Fibroblast of mammary gland (primary cell): ENCODE results near the gene VSIG10L.

ENCODE experiments used
- DNase-seq: peaks from one replicate; pipeline ENCODE4 v3.0.0-alpha.2; 2010; ENCODE audit warnings: low read depth
- H3K4me3 ChIP-seq: 2 replicates; pipeline ENCODE4 v1.5.1; 2011; ENCODE audit warnings: low read depth, mild to moderate bottlenecking, low read length, moderate library complexity; ENCODE audit not compliant: control insufficient read depth
- CTCF ChIP-seq: conservative IDR thresholded peaks from 2 replicates; pipeline ENCODE4 v1.5.1; 2011; ENCODE audit warnings: low read depth, low read length, inconsistent platforms; ENCODE audit not compliant: control insufficient read depth, insufficient read depth

Gene VSIG10L

GRCh38 chr19:51345076-51345620, 3.2 kb upstream of the VSIG10L start:
- TF ChIP-seq CTCF: no peak
- DNase-seq: no peak
- H3K4me3 ChIP-seq: no peak overlapping the region

GRCh38 chr19:51342631-51343569, 961 bp upstream of the VSIG10L start:
- no peak overlapping the region for H3K4me3 ChIP-seq
- no peak for DNase-seq
- TF ChIP-seq CTCF: no peak

GRCh38 chr19:51341066-51341465, 873 bp downstream of the VSIG10L start:
- DNase-seq: no peak
- TF ChIP-seq CTCF: no peak
- no peak overlapping the region for H3K4me3 ChIP-seq

GRCh38 chr19:51339687-51340656, 2.0 kb downstream of the VSIG10L start:
- peak; percentile 93 for DNase-seq
- H3K4me3 ChIP-seq: peak overlapping the region; percentile 62
- TF ChIP-seq CTCF: no peak

- H3K4me3 ChIP-seq: peak overlapping the region; percentile 62
- no peak for DNase-seq
- TF ChIP-seq CTCF: no peak
Measured at GRCh38 chr19:51339313-51339686, 2.6 kb downstream of the VSIG10L start.

GRCh38 chr19:51338563-51339312, 3.2 kb downstream of the VSIG10L start:
- peak overlapping the region; percentile 62 for H3K4me3 ChIP-seq
- peak; percentile 60 for TF ChIP-seq CTCF
- peak; percentile 64 for DNase-seq
